Keratinocyte (primary cell): ENCODE measurements around the gene HABP2. TPM values are rescaled to one million over a fixed set of nuclear protein-coding genes. Genes with fewer than 3 reads are reported as not detected.

Experiments
- DNase-seq: peaks from one replicate; pipeline ENCODE4 v3.0.0-alpha.2; 2011; ENCODE audit warnings: low read depth, missing footprints, low spot score
- FAIRE-seq: peaks from 2 replicates; lab custom pipeline; 2011; peaks lifted over from hg19 to GRCh38; lab: Jason Lieb, UNC
- H2AFZ ChIP-seq: 2 replicates; pipeline ENCODE4 v1.6.0; 2012; ENCODE audit warnings: low read length, control low read depth, inconsistent platforms; ENCODE audit not compliant: control insufficient read depth
- H3K27ac ChIP-seq: 2 replicates; pipeline ENCODE4 v1.5.1; 2011; ENCODE audit warnings: low read length; ENCODE audit not compliant: control insufficient read depth, insufficient read depth
- H3K27me3 ChIP-seq: 3 replicates; pipeline ENCODE4 v1.6.0; 2011; ENCODE audit warnings: low read length; ENCODE audit not compliant: control insufficient read depth, insufficient read depth; ENCODE audit errors: extremely low read depth
- H3K36me3 ChIP-seq, 2 experiments: 2 replicates in 1 of 2; 3 replicates in 1 of 2; pipeline ENCODE4 v1.5.1; 2011; ENCODE audit warnings: low read length in 2 of 2, mild to moderate bottlenecking in 1 of 2; ENCODE audit not compliant: control insufficient read depth in 2 of 2, insufficient read depth in 2 of 2; ENCODE audit errors: extremely low read depth in 1 of 2
- H3K4me1 ChIP-seq: 3 replicates; pipeline ENCODE4 v1.5.1; 2011; ENCODE audit warnings: low read length; ENCODE audit not compliant: control insufficient read depth, insufficient read depth; ENCODE audit errors: extremely low read depth
- H3K4me2 ChIP-seq: 3 replicates; pipeline ENCODE4 v1.6.0; 2011; ENCODE audit warnings: low read depth, low read length; ENCODE audit not compliant: control insufficient read depth, insufficient read depth; ENCODE audit errors: extremely low read depth
- H3K4me3 ChIP-seq, 3 experiments: fragments of 200-600 bp in 1 of 3; sonication (generic) in 1 of 3; 2 replicates in 2 of 3; 3 replicates in 1 of 3; pipeline ENCODE4 v1.5.1; 2011 to 2016; ENCODE audit warnings: low read length in 3 of 3, mild to moderate bottlenecking in 3 of 3, control low read depth in 2 of 3, inconsistent platforms in 1 of 3, low read depth in 1 of 3, mixed read lengths in 1 of 3, mixed run types in 1 of 3, moderate library complexity in 1 of 3; ENCODE audit not compliant: control insufficient read depth in 2 of 3, insufficient read depth in 2 of 3; ENCODE audit errors: extremely low read depth in 1 of 3
- H3K79me2 ChIP-seq: 2 replicates; pipeline ENCODE4 v1.6.0; 2012; ENCODE audit warnings: low read length; ENCODE audit not compliant: control insufficient read depth, insufficient read depth
- H3K9ac ChIP-seq: 3 replicates; pipeline ENCODE4 v1.6.0; 2011; ENCODE audit warnings: low read length; ENCODE audit not compliant: control insufficient read depth, insufficient read depth; ENCODE audit errors: extremely low read depth
- H3K9me1 ChIP-seq: 3 replicates; pipeline ENCODE4 v1.6.0; 2011; ENCODE audit warnings: low read length; ENCODE audit not compliant: control insufficient read depth, insufficient read depth; ENCODE audit errors: extremely low read depth
- H3K9me3 ChIP-seq: 2 replicates; pipeline ENCODE4 v1.5.1; 2012; ENCODE audit warnings: low read depth, low read length; ENCODE audit not compliant: control insufficient read depth
- H4K20me1 ChIP-seq: 3 replicates; pipeline ENCODE4 v1.6.0; 2011; ENCODE audit warnings: low read length; ENCODE audit not compliant: control insufficient read depth, insufficient read depth; ENCODE audit errors: extremely low read depth
- CTCF ChIP-seq, 3 experiments: IDR thresholded peaks in 1 of 3; conservative IDR thresholded peaks in 1 of 3; optimal IDR thresholded peaks in 1 of 3; 2 replicates in 2 of 3; 3 replicates in 1 of 3; pipeline versions ENCODE3 to v1.5.1; 2011; ENCODE audit warnings: low read length in 3 of 3, mild to moderate bottlenecking in 3 of 3, moderate library complexity in 2 of 3, control low read depth in 1 of 3, inconsistent platforms in 1 of 3; ENCODE audit not compliant: insufficient read depth in 2 of 3; ENCODE audit errors: extremely low read depth in 1 of 3
- EZH2 ChIP-seq: IDR thresholded peaks from one replicate; pipeline ENCODE4 v1.6.1; 2012; ENCODE audit warnings: inconsistent platforms, mild to moderate bottlenecking, low read length, moderate library complexity
- dilution Hi-C: fragments of 300-500 bp; cut with MboI; formaldehyde crosslinking; loops from one replicate; pipeline ENCODE4 v1.7.0; 2020; ENCODE audit warnings: low sequenced_read_pairs; ENCODE audit not compliant: extremely low pct_ligation_motif_present
- polyA plus RNA-seq, 5 experiments: library from polyadenylated mRNA; depleted of rRNA in 3 of 5; stranded (reverse) in 3 of 5; stranded (forward) in 1 of 5; unstranded in 1 of 5; fragments of >200 nt; gene quantifications; 1 replicate in 1 of 5; 2 replicates in 3 of 5; 3 replicates in 1 of 5; pipeline versions ENCODE4 v1.2.1 to v1.2.3, GENCODE V29; 2011 to 2012; ENCODE audit warnings: missing spikeins in 2 of 5, low read depth in 1 of 5, low replicate concordance in 1 of 5

Gene HABP2
- polyA plus RNA-seq, 1 donor (not counting 4 experiments of a cell fraction or from before 2014, with no cell fraction given): not detected

GRCh38 chr10:113538151-113538550 is 14.7 kb upstream of the HABP2 start:
- FAIRE-seq: no peak

GRCh38 chr10:113539789-113540188 is 13.1 kb upstream of the HABP2 start:
- peak; percentile 9 for FAIRE-seq

More at GRCh38 chr10:113538151-113538550, 14.7 kb upstream of the HABP2 start:
- Histone ChIP-seq H3K4me3 (no peak overlapping the region), H3K79me2 (no peaks in the 10 kb centered on the region), H2AFZ (no peak overlapping the region), H4K20me1 (no peaks in the 10 kb centered on the region), H3K4me2 (no peak overlapping the region), H3K9ac (no peak overlapping the region), H3K9me3 (no peaks in the 10 kb centered on the region), H3K4me1 (no peaks in the 10 kb centered on the region), H3K36me3 (no peaks in the 10 kb centered on the region), H3K27me3 (peaks cover 4% of the 10 kb centered on the region), H3K9me1 (no peaks in the 10 kb centered on the region), H3K27ac (no peak overlapping the region)
- TF ChIP-seq EZH2: no peak
- no peak for DNase-seq
- dilution Hi-C loops: no loop called here

More at GRCh38 chr10:113539789-113540188, 13.1 kb upstream of the HABP2 start:
- H3K79me2 ChIP-seq: no peaks in the 10 kb centered on the region
- H3K9me3 ChIP-seq: no peaks in the 10 kb centered on the region
- DNase-seq: no peak
- no peaks in the 10 kb centered on the region for H3K9me1 ChIP-seq
- TF ChIP-seq EZH2 (no peak), CTCF (optimal IDR thresholded peaks at IDR 0.05 in 1 of 3, IDR thresholded peaks at IDR 0.05 in 1 of 3, conservative IDR thresholded peaks at IDR 0.05 in 1 of 3; ENCODE audit: extremely low read depth in 1 of 3, insufficient read depth in 2 of 3, low read length in 3 of 3) (no peak)
- no peaks in the 10 kb centered on the region for H3K36me3 ChIP-seq
- no peak overlapping the region for H3K27ac ChIP-seq
- dilution Hi-C loops: no loop called here
- no peaks in the 10 kb centered on the region for H3K4me1 ChIP-seq
- H4K20me1 ChIP-seq: no peaks in the 10 kb centered on the region
- peaks cover 4% of the 10 kb centered on the region for H3K27me3 ChIP-seq
- H3K9ac ChIP-seq: no peak overlapping the region
- H3K4me2 ChIP-seq: no peak overlapping the region
- no peak overlapping the region for H2AFZ ChIP-seq
- no peak overlapping the region for H3K4me3 ChIP-seq
